Mesenchymal stem cell (in vitro differentiated cells and primary cell): ENCODE results near the gene RAB9B.

Source experiments
- DNase-seq: peaks from one replicate; pipeline ENCODE4 v3.0.0-alpha.2; 2013
- H2AFZ ChIP-seq: one replicate; pipeline ENCODE4 v1.6.1; 2013; ENCODE audit warnings: low read depth, mild to moderate bottlenecking, control low read depth, inconsistent platforms, low read length, moderate library complexity
- H2AK5ac ChIP-seq: 2 replicates; pipeline ENCODE4 v1.6.1; 2013; ENCODE audit warnings: low read length, moderate library complexity, mild to moderate bottlenecking, inconsistent platforms; ENCODE audit not compliant: severe bottlenecking
- H2BK120ac ChIP-seq: one replicate; pipeline ENCODE4 v1.6.1; 2013; ENCODE audit warnings: low read depth, mild to moderate bottlenecking, inconsistent platforms, low read length, moderate library complexity
- H2BK12ac ChIP-seq, 2 experiments: one replicate each; pipeline ENCODE4 v1.6.1; 2013; ENCODE audit warnings: inconsistent platforms in 2 of 2, low read length in 2 of 2, mild to moderate bottlenecking in 2 of 2, moderate library complexity in 2 of 2, control low read depth in 1 of 2
- H2BK15ac ChIP-seq: one replicate; pipeline ENCODE4 v1.6.1; 2013; ENCODE audit warnings: mild to moderate bottlenecking, low read depth, inconsistent platforms; ENCODE audit not compliant: poor library complexity, severe bottlenecking
- H2BK5ac ChIP-seq: 2 replicates; pipeline ENCODE4 v1.6.1; 2013; ENCODE audit warnings: low read depth, mild to moderate bottlenecking, low read length, control low read depth, inconsistent platforms; ENCODE audit not compliant: poor library complexity, severe bottlenecking
- H3K14ac ChIP-seq, 2 experiments: one replicate each; pipeline ENCODE4 v1.6.1; 2013; ENCODE audit warnings: inconsistent platforms in 2 of 2, low read length in 2 of 2, control low read depth in 1 of 2, mild to moderate bottlenecking in 1 of 2, moderate library complexity in 1 of 2
- H3K18ac ChIP-seq, 2 experiments: one replicate each; pipeline ENCODE4 v1.6.1; 2013; ENCODE audit warnings: inconsistent platforms in 2 of 2, low read length in 2 of 2, control low read depth in 1 of 2, low read depth in 1 of 2, mild to moderate bottlenecking in 1 of 2
- H3K23ac ChIP-seq, 2 experiments: one replicate each; pipeline ENCODE4 v1.6.1; 2013; ENCODE audit warnings: inconsistent platforms in 2 of 2, low read length in 2 of 2, mild to moderate bottlenecking in 2 of 2, moderate library complexity in 2 of 2, control low read depth in 1 of 2
- H3K27ac ChIP-seq: 2 replicates; pipeline ENCODE4 v1.5.1; 2013; ENCODE audit warnings: mild to moderate bottlenecking, moderate library complexity, low read length, control low read depth, inconsistent platforms; ENCODE audit not compliant: poor library complexity, severe bottlenecking
- H3K27me3 ChIP-seq, 2 experiments: 2 replicates each; pipeline versions ENCODE4 v1.6.1 to v1.7.0; 2013; ENCODE audit warnings: low read length in 2 of 2, mild to moderate bottlenecking in 2 of 2, moderate library complexity in 2 of 2, control low read depth in 1 of 2, inconsistent platforms in 1 of 2; ENCODE audit not compliant: control insufficient read depth in 1 of 2, insufficient read depth in 1 of 2
- H3K36me3 ChIP-seq, 2 experiments: 2 replicates each; pipeline versions ENCODE4 v1.6.1 to v1.7.0; 2013; ENCODE audit warnings: low read length in 2 of 2, control low read depth in 1 of 2, inconsistent platforms in 1 of 2, low read depth in 1 of 2, mild to moderate bottlenecking in 1 of 2; ENCODE audit not compliant: insufficient read depth in 2 of 2, control insufficient read depth in 1 of 2
- H3K4ac ChIP-seq, 2 experiments: one replicate each; pipeline ENCODE4 v1.6.1; 2013; ENCODE audit warnings: inconsistent platforms in 2 of 2, low read length in 2 of 2, mild to moderate bottlenecking in 2 of 2, moderate library complexity in 2 of 2, control low read depth in 1 of 2, low read depth in 1 of 2
- H3K4me1 ChIP-seq: 2 replicates; pipeline ENCODE4 v1.6.1; 2013; ENCODE audit warnings: low read depth, low read length, control low read depth; ENCODE audit not compliant: control insufficient read depth, insufficient read depth
- H3K4me2 ChIP-seq: 2 replicates; pipeline ENCODE4 v1.6.1; 2013; ENCODE audit warnings: low read length, mild to moderate bottlenecking, inconsistent platforms; ENCODE audit not compliant: poor library complexity, severe bottlenecking
- H3K4me3 ChIP-seq, 2 experiments: 2 replicates each; pipeline versions ENCODE4 v1.5.1 to v1.7.0; 2013; ENCODE audit warnings: low read length in 2 of 2, mild to moderate bottlenecking in 2 of 2, control low read depth in 1 of 2, low read depth in 1 of 2; ENCODE audit not compliant: insufficient read depth in 1 of 2
- H3K79me1 ChIP-seq: replicated peaks from 2 replicates; pipeline ENCODE4 v1.6.1; 2013; ENCODE audit warnings: mild to moderate bottlenecking, control low read depth, low read length, inconsistent platforms; ENCODE audit not compliant: poor library complexity, severe bottlenecking
- H3K9ac ChIP-seq: 2 replicates; pipeline ENCODE4 v1.7.0; 2013; ENCODE audit warnings: mild to moderate bottlenecking, low read length, moderate library complexity
- H3K9me3 ChIP-seq: 2 replicates; pipeline ENCODE4 v1.7.0; 2013; ENCODE audit warnings: mild to moderate bottlenecking, low read length; ENCODE audit not compliant: control insufficient read depth
- H4K8ac ChIP-seq: one replicate; pipeline ENCODE4 v1.6.1; 2013; ENCODE audit warnings: inconsistent platforms, mild to moderate bottlenecking, low read length, moderate library complexity
- H4K91ac ChIP-seq: one replicate; pipeline ENCODE4 v1.6.1; 2013; ENCODE audit warnings: mild to moderate bottlenecking, low read length, inconsistent platforms
- WGBS: methylation state at CpG from one replicate; pipeline ENCODE4 v1.1.7; 2013; ENCODE audit warnings: mixed read lengths; 5-methylcytosine and 5-hydroxymethylcytosine counted together

The RAB9B gene

GRCh38 chrX:103864886-103865534 lies 33.0 kb upstream of the RAB9B start:
- WGBS: 6% methylated on average over 3 of the region's 5 CpGs

GRCh38 chrX:103864149-103864548 lies 32.1 kb upstream of the RAB9B start:
- WGBS: no CpG with 5 or more reads among the region's 3 CpGs
- H2AK5ac ChIP-seq: no peak overlapping the region
- DNase-seq: no peak

More at GRCh38 chrX:103864886-103865534, 33.0 kb upstream of the RAB9B start:
- Histone ChIP-seq H3K79me1 (no peaks in the 10 kb centered on the region), H2AFZ (no peak overlapping the region), H2BK120ac (no peak overlapping the region), H3K4me3 (no peak overlapping the region), H3K36me3 (no peaks in the 10 kb centered on the region), H4K8ac (no peak overlapping the region), H2BK5ac (no peak overlapping the region), H3K18ac (no peak overlapping the region), H3K4ac (no peak overlapping the region), H2AK5ac (no peak overlapping the region), H3K4me1 (no peaks in the 10 kb centered on the region), H2BK12ac (no peak overlapping the region), H3K27ac (no peak overlapping the region), H3K9me3 (no peaks in the 10 kb centered on the region), H3K23ac (no peak overlapping the region), H3K9ac (peak overlapping the region; percentile 51), H4K91ac (no peak overlapping the region), H2BK15ac (no peak overlapping the region), H3K27me3 (peaks cover 0 to 3% of the 10 kb centered on the region in 2 experiments), H3K4me2 (no peak overlapping the region), H3K14ac (no peak overlapping the region)
- DNase-seq: peak; percentile 74

GRCh38 chrX:103861200-103861599 lies 29.1 kb upstream of the RAB9B start:
- no peaks in the 10 kb centered on the region for H3K4me1 ChIP-seq
- no peak overlapping the region for H4K91ac ChIP-seq
- H2BK120ac ChIP-seq: no peak overlapping the region
- no peaks in the 10 kb centered on the region for H3K9me3 ChIP-seq
- H3K23ac ChIP-seq: no peak overlapping the region
- no peak overlapping the region for H2AFZ ChIP-seq
- H4K8ac ChIP-seq: no peak overlapping the region
- H3K79me1 ChIP-seq: no peaks in the 10 kb centered on the region
- H2BK15ac ChIP-seq: no peak overlapping the region
- no peak overlapping the region for H3K27ac ChIP-seq
- DNase-seq: no peak
- H3K14ac ChIP-seq: no peak overlapping the region
- no peak overlapping the region for H3K4ac ChIP-seq
- no peak overlapping the region for H3K4me3 ChIP-seq
- no peak overlapping the region for H2AK5ac ChIP-seq
- no peak overlapping the region for H3K18ac ChIP-seq
- H2BK5ac ChIP-seq: no peak overlapping the region
- H2BK12ac ChIP-seq: no peak overlapping the region
- peaks cover 0 to 16% of the 10 kb centered on the region in 2 experiments for H3K27me3 ChIP-seq
- no peak overlapping the region for H3K9ac ChIP-seq
- no peak overlapping the region for H3K4me2 ChIP-seq
- no peaks in the 10 kb centered on the region for H3K36me3 ChIP-seq

More at GRCh38 chrX:103864149-103864548, 32.1 kb upstream of the RAB9B start:
- H3K4me1 ChIP-seq: no peaks in the 10 kb centered on the region
- H3K18ac ChIP-seq: no peak overlapping the region
- H4K8ac ChIP-seq: no peak overlapping the region
- no peak overlapping the region for H3K14ac ChIP-seq
- no peak overlapping the region for H4K91ac ChIP-seq
- H3K4me2 ChIP-seq: no peak overlapping the region
- H3K27me3 ChIP-seq: peaks cover 0 to 7% of the 10 kb centered on the region in 2 experiments
- no peak overlapping the region for H3K27ac ChIP-seq
- H3K79me1 ChIP-seq: no peaks in the 10 kb centered on the region
- H2BK120ac ChIP-seq: no peak overlapping the region
- no peaks in the 10 kb centered on the region for H3K36me3 ChIP-seq
- H3K9me3 ChIP-seq: no peaks in the 10 kb centered on the region
- no peak overlapping the region for H3K9ac ChIP-seq
- no peak overlapping the region for H2BK5ac ChIP-seq
- H2BK12ac ChIP-seq: no peak overlapping the region
- no peak overlapping the region for H2BK15ac ChIP-seq
- no peak overlapping the region for H3K23ac ChIP-seq
- no peak overlapping the region for H3K4me3 ChIP-seq
- no peak overlapping the region for H3K4ac ChIP-seq
- no peak overlapping the region for H2AFZ ChIP-seq

- H3K4me1 ChIP-seq: no peaks in the 10 kb centered on the region
- DNase-seq: no peak
- no peak overlapping the region for H3K18ac ChIP-seq
- H3K79me1 ChIP-seq: no peaks in the 10 kb centered on the region
- no peak overlapping the region for H3K9ac ChIP-seq
- no peak overlapping the region for H3K27ac ChIP-seq
- no peak overlapping the region for H2BK12ac ChIP-seq
- H4K91ac ChIP-seq: no peak overlapping the region
- H2AFZ ChIP-seq: no peak overlapping the region
- no peak overlapping the region for H3K14ac ChIP-seq
- 42% methylated on average over 1 of the region's 1 CpG for WGBS
- H3K23ac ChIP-seq: no peak overlapping the region
- H3K4me2 ChIP-seq: no peak overlapping the region
- no peaks in the 10 kb centered on the region for H3K36me3 ChIP-seq
- H3K4me3 ChIP-seq: no peak overlapping the region
- no peak overlapping the region for H2BK5ac ChIP-seq
- peaks cover 0 to 8% of the 10 kb centered on the region in 2 experiments for H3K27me3 ChIP-seq
- no peak overlapping the region for H4K8ac ChIP-seq
- no peak overlapping the region for H2AK5ac ChIP-seq
- H3K9me3 ChIP-seq: peaks cover 4% of the 10 kb centered on the region
- H2BK120ac ChIP-seq: no peak overlapping the region
- H2BK15ac ChIP-seq: no peak overlapping the region
- H3K4ac ChIP-seq: no peak overlapping the region
These were observed 17.5 kb upstream of the RAB9B start for GRCh38 chrX:103849558-103849957.
